HG03439 (cell line): ENCODE measurements around the gene FXYD2.

Source experiments
- ATAC-seq: cut with Tn5 transposase; IDR thresholded peaks from one replicate; pipeline ENCODE4 v1.9.1; 2021; ENCODE audit warnings: mild to moderate bottlenecking, moderate library complexity; ENCODE audit not compliant: unreplicated experiment

Gene FXYD2

DNA sequence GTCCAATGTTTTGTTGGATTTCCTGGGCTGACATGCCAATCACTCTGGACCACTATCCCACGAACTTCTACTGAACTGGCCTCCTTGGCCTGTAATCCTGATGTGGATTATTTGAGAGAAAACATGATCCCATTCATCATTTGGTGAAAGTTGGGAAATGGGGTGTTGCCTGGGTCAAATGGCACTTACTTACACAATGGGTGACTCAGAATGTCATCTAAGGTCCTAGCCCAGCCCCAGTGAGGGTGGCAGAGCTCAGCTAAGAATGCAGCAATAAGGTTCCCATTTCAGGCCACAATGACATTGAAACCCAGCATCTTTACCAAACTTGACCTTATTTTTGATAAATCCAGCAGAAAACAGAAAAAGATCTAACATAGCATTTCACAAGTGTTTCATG is 19.5 kb downstream of the FXYD2 start:
- ATAC-seq = no peak

DNA sequence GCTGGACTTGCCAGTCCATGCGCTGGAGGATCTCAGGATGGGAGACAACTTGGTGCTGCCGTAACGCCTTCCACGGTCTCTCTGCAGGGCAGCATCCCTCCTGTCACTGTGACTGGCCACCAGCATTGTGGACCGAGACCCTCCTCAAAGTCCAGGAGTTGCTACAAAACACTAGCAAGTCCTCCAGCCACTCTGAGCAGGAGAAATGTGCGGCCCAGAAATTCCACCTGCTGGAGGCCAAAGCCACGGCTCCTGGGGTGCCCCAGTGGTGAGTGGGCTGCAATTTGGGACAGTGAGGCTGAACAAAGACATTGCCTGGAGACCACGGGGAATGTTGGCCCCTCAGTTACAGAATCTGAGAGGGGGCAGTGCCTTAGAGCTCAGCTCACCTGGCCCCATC is 20.6 kb downstream of the FXYD2 start:
- ATAC-seq = no peak

DNA sequence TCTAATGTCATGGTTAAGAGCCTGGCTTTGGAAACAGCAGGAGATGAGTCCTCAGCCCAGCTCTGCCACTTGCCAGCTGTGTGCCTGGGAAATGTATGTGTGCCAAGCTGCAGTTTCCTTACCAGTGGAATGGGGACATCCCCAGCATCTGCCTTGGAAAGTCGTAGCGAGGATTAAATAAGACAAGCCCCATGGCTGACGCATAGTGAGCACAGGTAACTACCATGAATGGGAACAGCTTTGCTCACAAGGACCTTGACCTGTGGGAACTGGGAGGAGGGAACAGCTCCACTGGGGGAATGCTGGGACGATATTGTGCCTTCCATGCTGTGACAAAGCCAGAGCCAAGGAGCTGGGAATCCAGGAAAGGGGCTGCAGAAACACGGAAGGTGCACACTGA is 24.9 kb downstream of the FXYD2 start:
- no peak for ATAC-seq

DNA sequence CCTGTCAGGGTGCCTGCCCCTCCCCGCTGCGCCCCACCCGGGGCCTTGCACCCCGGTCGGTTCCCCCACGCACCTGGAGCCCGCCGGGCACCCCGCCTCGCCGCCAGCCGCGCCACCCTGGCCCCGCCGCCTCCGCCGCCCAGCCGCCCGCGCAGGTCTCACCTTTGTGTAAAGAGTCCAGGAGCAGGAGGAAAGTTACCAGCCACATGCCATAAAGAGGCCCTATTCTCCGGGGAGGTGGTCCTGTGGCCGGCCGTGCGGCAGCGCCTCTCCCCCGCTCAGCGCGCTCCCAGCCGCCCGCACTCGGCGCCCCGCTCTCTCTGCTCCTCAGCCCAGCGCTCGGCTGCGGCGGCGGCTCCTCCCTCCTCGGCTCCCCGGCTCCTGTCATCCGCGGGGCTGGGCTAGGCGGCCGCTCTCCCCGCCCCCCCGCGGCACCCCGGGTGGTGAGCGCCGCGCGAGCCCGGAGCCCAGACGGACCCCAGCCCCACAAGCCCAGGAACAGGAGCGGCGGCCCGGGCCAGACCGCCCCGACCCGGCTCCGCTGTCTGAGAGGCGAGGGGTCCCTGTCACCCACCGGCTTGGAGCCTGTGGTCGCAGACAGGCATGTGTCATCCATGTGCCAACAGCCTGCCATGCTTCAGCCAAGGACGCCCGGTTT is 27.5 kb downstream of the FXYD2 start, which contains the start of gene DSCAML1:
Gene DSCAML1 (minus strand): TSS at position 345 of the 658 bp plus-strand sequence. CDS start 137 bp downstream, at position 208.
- no peak for ATAC-seq

DNA sequence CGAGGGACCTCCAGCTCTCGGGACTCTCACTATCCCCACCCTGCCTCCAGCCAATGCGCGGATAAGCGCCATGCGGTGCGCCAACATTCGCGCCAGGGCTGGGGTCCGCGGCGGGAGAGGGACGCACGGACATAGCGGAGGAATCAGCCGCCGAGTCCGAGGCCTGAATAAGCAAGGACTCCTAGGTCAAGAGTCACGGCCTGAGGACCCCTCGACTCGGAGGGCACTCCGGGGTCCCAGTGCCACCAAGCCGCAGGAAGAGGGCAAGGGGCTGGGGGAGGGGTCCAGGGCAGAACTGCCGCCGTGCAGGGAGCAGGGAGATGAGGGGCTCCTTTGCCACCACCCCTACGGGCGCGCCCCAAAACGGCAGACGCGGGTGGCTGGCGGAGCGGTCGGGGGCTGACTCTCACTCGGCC is 28.1 kb downstream of the FXYD2 start:
- ATAC-seq = no peak

DNA sequence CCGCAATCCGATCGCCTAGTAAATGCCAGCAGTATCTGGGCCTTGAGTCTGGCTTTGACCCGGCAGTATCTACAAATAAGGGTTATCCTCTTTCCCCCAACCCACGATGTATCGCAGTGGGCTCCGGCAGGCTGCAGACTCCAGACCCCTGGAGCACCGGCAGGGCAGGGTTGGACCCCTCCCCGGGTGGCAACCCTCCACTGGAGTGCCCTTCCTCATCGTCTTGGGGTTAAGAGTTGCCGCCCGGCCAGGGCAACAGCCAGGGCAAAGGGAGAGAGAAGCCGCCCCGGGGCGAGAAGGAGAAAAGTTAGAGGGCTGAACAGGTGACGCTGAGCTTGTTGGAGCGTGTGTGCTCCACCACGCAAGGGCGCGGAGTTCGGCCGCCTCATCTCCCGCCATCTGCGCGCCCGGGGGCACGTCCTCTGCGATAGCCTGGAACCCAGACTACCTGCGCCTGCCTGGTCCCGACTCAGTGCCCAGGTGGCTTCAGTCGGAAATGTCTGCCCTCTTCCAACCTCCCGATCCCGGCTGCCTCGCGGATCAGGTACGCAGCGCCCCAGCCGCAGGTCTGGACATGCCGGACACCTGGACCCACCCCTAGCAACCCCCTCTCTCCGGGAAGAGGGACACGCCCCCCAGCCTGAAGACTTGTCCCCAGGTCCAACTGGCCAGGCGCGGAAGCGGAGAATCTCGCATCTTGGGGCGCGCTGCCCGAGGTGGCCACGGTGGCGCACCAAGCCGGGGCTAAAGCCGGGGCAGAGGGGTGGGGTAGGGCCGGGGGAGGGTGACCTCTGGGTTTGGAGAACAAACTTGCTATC is 28.7 kb downstream of the FXYD2 start:
- no peak for ATAC-seq

DNA sequence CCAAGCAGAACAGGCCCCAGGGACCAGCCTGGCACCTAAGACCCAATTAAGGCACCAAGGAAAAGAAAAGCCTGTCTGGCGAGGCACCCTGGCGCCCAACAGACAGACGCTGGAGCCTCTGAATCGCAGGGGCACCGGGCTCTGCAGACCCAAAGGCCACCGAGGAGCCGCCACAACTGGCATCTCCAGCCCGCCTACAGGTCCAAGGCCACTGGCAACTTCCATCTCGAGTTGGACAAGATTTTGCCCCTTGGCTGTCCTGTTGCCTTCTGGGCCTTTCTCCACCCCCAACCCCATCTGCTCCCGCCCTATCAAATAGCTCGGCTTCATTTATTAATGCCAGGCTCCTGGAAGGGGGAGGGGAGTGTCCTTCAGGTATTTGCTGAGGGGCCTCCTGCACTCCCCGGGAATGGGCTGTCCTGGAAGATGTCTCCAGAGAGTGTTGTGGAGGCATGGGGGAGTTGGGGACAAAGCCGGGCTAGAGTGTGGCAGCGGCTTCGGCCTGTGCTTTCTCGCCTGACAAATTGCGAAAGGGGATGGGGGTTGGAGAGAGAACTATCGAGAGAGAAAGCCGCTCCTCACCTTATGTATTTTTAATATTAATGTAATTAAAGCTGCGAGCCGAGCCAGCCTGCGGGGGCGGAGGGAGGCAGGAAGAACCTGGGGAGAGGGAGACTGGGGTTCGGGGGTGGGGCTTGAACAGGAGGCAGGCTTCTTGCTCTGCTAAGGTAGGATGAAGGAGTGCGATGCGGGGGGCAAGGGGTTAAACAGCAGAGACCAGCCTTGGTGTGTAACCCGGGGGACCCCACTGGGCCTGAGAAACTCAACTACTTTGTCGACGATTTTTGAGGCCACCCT is 29.5 kb downstream of the FXYD2 start:
- no peak for ATAC-seq

DNA sequence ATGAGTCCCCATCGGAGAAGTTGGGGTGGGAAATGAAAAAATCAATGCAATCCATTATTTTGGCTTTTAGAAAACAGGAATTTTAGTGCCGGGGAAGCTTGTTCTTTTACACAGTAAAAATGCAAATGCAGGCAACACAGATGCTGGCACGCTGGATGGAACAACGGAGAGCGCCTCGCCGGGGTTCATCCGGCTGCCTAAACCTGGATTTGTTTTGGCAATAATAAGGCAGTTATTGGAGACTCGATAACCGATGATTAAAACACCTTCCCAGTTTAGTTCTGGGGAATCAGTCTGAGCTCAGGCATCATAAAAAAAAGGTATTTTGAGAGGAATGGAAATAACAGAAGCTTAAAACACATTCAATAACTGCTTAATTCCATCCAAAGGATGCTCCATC is 30.4 kb downstream of the FXYD2 start:
- ATAC-seq = no peak

DNA sequence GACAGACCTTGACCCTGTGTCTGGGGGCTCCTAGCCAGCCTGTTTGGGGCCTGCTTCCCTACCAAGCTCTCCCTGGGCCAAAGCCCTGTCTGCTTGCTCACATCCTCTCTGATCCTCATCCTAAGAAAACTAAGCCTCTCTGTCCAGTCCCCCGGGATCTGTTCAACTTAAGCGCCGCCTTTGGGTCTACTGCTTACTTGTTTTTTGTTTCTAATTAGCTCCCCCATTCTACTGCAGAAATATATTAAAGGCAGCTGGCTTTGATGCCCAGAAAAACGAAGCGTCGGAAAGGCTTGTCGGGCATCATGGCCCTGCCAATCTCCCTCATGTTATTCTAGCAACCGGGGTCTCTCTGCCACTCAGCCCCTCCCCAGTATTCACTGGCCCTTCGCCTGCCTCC is 31.0 kb downstream of the FXYD2 start:
- no peak for ATAC-seq

DNA sequence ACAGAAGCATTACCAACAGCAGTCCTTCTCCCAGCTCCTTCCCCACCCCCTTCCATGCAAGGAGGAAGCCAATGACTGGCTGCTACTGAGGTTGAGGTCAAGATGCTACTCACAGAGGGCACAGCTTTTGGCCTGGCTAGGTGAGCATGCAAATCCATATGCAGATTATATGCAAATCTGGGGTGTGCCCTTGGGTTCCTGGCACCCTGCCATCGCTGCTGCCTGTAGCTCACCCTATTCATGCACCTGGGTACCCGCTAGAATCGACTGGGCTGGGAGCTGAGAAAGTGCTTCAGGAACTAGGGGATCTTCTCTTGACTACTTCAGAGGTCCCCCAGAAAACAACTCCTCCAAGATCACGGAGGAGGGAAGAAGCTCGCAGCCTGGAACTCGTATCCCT is 31.6 kb downstream of the FXYD2 start:
- ATAC-seq = no peak

DNA sequence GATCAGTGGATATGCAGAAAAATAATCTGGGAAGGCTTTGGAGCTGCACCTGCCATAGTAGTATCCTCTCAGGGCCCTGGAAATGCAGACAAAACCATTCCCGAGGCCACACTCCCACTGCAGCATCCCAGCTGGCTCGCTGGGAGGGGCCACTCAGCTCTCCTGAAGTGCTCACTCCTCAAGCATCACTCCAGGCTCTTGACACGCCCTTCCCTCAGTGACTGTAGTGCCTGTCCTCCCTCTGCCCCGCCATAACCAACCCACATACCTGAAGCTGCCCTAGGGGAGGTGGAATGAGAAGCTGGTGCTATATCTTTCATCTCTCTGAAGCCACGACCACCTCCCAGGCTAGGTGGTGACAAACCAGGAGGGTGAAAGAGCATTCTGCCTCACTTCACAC is 32.3 kb downstream of the FXYD2 start:
- ATAC-seq = no peak

DNA sequence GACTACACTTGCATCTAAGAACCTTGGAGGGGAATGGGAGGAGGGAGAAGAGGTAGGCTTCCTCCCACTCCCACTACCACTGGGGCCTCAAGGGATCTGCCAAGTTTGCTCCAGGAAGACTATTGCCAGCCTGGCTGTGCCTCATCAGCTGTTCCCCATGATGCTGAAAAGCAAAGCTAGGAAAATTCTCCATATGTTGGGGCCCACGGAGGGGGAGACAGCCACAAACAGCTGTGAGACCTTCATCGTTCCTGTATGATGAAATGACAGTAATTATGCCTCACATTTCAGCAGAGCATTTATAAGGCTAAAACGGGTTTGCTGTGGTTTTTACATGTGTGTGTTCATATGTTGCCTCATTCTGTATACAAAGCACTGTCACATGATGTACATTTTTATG is 34.3 kb downstream of the FXYD2 start:
- ATAC-seq = no peak

DNA sequence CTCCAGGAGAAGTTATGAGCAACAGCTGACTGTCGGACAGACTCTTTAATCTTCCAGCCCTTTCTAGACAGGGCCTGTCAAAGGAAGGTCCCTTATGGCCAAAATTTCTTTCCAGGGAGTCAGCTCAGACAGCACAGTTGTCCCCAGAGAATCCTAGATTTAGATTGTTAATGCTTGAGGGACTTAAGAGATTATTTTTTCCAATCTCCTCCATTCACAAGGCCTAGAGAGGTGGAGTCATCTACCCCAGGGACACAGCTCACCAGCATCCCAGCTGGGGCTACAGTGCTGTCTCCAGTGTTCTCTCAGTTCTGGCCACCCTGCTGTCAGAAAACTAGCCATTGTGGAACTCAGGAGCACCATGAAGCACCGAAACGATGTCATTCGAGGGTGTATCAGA is 35.3 kb downstream of the FXYD2 start:
- ATAC-seq = no peak

DNA sequence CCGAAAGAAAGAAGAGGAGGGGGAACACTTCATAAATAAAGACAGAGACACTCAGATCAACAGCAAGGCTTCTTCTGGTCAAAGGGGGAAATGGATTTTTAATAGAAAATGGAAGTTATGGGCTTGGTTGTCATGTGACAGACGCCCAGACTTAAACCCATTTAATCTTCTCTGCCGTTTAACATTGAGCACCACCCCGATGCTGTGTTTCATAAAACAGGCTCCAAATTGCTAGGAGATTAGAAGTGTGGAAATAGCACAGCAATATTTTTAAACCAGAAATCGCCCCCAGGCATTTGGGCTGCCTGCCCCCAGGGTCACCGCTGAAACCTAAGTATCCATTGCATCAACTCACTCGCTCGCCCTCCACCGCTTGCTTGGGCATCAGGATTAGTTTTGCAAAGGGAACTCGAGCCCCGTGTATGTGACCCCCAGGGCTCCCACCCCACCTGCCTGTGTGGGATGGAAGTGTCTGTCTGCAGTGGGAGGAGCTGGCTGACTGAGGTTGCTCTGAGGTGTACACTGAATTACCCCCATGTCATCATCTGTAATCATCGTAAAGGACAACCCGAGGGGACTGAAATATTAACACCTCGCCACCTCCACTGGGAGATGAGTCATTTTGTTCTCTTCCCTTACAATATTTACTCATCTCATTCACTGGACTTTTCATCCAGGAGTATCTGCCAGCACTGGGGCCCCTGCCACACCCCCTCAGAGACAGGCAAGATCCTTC is 38.2 kb downstream of the FXYD2 start:
- no peak for ATAC-seq

DNA sequence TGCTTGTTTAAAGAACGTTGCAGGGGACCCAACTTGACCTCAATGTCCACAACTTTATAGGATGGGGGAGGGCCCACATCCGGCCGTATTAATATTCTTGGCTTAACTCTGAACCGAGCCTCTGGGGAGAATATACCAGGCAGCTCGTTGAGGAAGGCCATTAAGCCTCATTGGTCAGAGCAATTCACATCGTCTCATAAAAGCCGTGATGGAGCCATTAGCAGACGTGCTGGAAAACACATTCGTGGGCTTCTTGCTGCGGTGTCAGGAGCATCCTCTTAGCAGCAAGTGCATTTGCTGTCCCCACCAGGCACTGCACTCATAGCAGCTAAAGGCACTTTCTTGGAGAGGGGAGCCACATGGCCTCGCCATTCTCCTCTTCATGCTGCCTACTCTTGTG is 42.4 kb downstream of the FXYD2 start:
- no peak for ATAC-seq

DNA sequence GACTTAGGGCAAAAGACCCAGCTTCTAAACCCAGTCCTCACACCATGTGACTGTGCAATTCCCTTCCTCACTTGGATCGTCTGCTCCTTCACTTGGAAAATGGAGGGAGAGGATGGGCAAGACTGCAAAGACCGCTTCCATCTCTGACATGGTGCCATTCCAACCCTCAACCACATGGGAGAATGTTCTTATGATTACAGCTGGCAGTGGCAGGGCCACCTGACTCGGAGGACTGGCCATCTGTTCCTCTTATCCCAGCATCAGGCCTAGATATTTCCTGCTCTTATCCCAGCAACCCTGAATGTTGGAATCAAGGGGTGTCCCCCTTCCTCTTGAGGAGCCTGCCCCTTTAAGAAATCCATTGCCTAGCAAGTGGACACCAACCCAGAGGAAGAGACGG is 42.9 kb downstream of the FXYD2 start:
- no peak for ATAC-seq

DNA sequence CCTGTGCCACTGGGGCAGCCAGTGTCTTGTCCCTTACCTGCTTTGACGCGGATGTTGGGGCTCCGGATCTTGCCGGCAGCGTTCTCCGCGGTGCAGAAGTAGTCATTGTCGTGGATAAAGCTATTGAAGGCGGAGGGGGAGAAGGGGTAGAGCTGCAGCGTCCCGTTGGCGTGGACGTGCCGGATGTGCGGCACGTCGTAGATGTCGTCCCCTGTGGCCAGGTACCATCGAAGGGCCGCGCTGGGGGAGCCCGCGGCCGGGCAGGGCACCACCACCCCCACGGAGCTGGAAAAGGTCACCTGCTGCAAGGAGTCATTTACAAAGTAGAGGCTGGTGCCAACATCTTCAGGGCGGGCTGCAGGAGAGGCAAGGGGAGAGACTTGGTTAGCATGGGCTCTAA is 44.1 kb downstream of the FXYD2 start:
- ATAC-seq = no peak

DNA sequence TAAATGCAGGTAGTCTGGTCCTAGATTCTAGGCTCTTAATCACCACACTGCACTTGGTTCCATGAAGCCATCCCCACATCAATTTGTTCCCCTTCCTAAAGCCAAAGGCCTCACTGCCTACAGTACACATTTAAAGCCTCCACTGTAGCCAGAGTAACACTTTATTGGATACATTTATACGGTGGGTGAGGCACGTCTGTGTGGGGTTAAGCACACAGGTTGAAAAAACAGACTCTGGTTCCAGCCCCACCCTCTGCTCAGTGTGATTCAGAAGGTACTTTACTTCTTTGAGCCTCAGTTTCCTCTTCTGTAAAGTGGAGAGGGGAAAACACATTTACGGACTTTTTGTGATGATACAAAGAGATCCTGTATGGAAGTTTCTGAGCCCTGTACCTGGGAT is 50.0 kb downstream of the FXYD2 start:
- no peak for ATAC-seq

DNA sequence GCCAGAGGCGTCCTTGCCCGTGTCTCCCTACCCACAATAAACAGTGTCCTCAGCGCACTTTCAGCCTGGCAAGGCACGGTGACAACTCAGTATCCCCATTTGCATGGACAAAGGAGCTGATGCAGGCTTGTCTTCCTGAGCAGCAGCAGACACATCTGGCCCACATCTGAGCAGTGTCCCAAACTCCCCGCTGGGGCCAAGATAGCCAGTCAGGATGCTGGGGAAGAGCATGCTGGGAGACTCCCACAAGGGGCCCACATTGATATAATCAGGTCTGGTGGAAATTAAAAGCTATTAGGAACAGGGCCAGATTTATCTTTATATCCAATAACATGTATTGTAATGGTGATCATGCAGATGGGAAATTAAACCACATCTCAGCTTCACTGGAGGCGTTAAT is 52.2 kb downstream of the FXYD2 start:
- no peak for ATAC-seq

DNA sequence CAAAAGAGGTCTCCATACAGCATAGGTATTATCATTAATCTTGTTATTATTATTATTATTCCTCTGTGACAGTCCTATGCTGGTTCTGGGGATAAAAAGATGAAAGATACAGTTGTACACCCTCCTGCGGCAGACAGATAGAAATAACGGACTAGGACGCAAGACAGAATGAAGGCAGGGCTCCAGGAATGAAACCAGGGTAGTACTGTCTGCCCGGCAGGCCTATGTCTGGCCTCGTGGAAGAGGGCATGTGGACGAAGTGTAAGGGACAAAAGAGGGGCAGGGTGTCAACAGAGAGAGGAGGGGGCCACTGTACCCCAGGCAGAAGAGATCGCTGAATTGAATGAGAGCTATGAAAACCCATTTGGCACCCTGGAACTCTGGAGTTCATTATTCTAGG is 52.7 kb downstream of the FXYD2 start:
- ATAC-seq = no peak

DNA sequence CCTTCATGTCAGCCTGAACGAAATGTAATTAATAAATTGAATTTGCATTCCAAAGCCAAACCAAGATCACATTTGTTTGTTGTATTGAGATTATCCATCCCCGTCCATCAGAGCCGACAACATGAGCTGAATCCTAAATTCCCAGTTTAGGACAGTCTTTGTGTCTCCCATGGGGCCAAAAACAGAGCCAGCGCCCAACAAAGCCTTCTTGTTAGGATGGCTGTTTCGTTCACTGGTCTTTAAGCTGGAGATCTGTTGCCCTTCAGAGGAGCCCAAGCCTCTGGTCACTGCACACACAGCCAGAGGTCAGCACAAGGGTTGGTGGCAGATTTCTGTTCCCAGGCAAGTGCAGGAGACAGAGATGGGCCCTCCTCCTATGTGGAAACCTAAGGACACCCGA is 53.3 kb downstream of the FXYD2 start:
- ATAC-seq = no peak
